ENCODE measurements around the gene BCAS1. TPM values are rescaled to one million over a fixed set of nuclear protein-coding genes. Genes with fewer than 3 reads are reported as not detected.

Gene BCAS1
- total RNA-seq, 1 donor from 2014 or later: 0.32 TPM

- no peak for TF ChIP-seq CTCF (IDR thresholded peaks at IDR 0.05; ENCODE audit: partially characterized antibody, unreplicated experiment)
Measured at GRCh38 chr20:53983401-53983800, 87.0 kb downstream of the BCAS1 start.

GRCh38 chr20:53982624-53983023 is 87.8 kb downstream of the BCAS1 start:
- TF ChIP-seq CTCF (IDR thresholded peaks at IDR 0.05; ENCODE audit: partially characterized antibody, unreplicated experiment): no peak
- Mint-ChIP-seq H3K4me3 (ENCODE audit: unreplicated experiment) (no peak overlapping the region), H3K27me3 (ENCODE audit: unreplicated experiment) (peaks cover 2% of the 10 kb centered on the region), H3K36me3 (ENCODE audit: unreplicated experiment) (peaks cover 9% of the 10 kb centered on the region), H3K9me3 (ENCODE audit: unreplicated experiment) (no peaks in the 10 kb centered on the region), H3K27ac (ENCODE audit: unreplicated experiment) (no peak overlapping the region), H3K4me1 (ENCODE audit: low read depth, unreplicated experiment) (peaks cover 1% of the 10 kb centered on the region)
- no peak for DNase-seq

More at GRCh38 chr20:53983401-53983800, 87.0 kb downstream of the BCAS1 start:
- no peak for DNase-seq
- peaks cover 2% of the 10 kb centered on the region for H3K27me3 Mint-ChIP-seq (ENCODE audit: unreplicated experiment)
- H3K27ac Mint-ChIP-seq (ENCODE audit: unreplicated experiment): no peak overlapping the region
- H3K9me3 Mint-ChIP-seq (ENCODE audit: unreplicated experiment): no peaks in the 10 kb centered on the region
- peaks cover 9% of the 10 kb centered on the region for H3K36me3 Mint-ChIP-seq (ENCODE audit: unreplicated experiment)
- peaks cover 1% of the 10 kb centered on the region for H3K4me1 Mint-ChIP-seq (ENCODE audit: low read depth, unreplicated experiment)
- H3K4me3 Mint-ChIP-seq (ENCODE audit: unreplicated experiment): no peak overlapping the region

GRCh38 chr20:53981752-53982437 is 88.5 kb downstream of the BCAS1 start:
- TF ChIP-seq CTCF (IDR thresholded peaks at IDR 0.05; ENCODE audit: partially characterized antibody, unreplicated experiment): no peak
- DNase-seq: no peak
- H3K27me3 Mint-ChIP-seq (ENCODE audit: unreplicated experiment): peaks cover 2% of the 10 kb centered on the region
- peaks cover 1% of the 10 kb centered on the region for H3K4me1 Mint-ChIP-seq (ENCODE audit: low read depth, unreplicated experiment)
- H3K4me3 Mint-ChIP-seq (ENCODE audit: unreplicated experiment): no peak overlapping the region
- peak overlapping the region; percentile 44 for H3K27ac Mint-ChIP-seq (ENCODE audit: unreplicated experiment)
- peaks cover 9% of the 10 kb centered on the region for H3K36me3 Mint-ChIP-seq (ENCODE audit: unreplicated experiment)
- no peaks in the 10 kb centered on the region for H3K9me3 Mint-ChIP-seq (ENCODE audit: unreplicated experiment)

- H3K36me3 Mint-ChIP-seq (ENCODE audit: unreplicated experiment): peaks cover 9% of the 10 kb centered on the region
- peaks cover 1% of the 10 kb centered on the region for H3K4me1 Mint-ChIP-seq (ENCODE audit: low read depth, unreplicated experiment)
- H3K27me3 Mint-ChIP-seq (ENCODE audit: unreplicated experiment): peaks cover 2% of the 10 kb centered on the region
- H3K4me3 Mint-ChIP-seq (ENCODE audit: unreplicated experiment): no peak overlapping the region
- H3K9me3 Mint-ChIP-seq (ENCODE audit: unreplicated experiment): no peaks in the 10 kb centered on the region
- TF ChIP-seq CTCF (IDR thresholded peaks at IDR 0.05; ENCODE audit: partially characterized antibody, unreplicated experiment): no peak
- DNase-seq: no peak
- peak overlapping the region; percentile 82 for H3K27ac Mint-ChIP-seq (ENCODE audit: unreplicated experiment)
Measured at GRCh38 chr20:53981130-53981529, 89.3 kb downstream of the BCAS1 start.

- no peak for TF ChIP-seq CTCF (IDR thresholded peaks at IDR 0.05; ENCODE audit: partially characterized antibody, unreplicated experiment)
- no peak overlapping the region for H3K4me3 Mint-ChIP-seq (ENCODE audit: unreplicated experiment)
- peak overlapping the region; percentile 38 for H3K27ac Mint-ChIP-seq (ENCODE audit: unreplicated experiment)
Measured at GRCh38 chr20:53980031-53980465, 90.3 kb downstream of the BCAS1 start.

More at GRCh38 chr20:53980031-53980465, 90.3 kb downstream of the BCAS1 start:
- H3K36me3 Mint-ChIP-seq (ENCODE audit: unreplicated experiment): peaks cover 9% of the 10 kb centered on the region
- peaks cover 1% of the 10 kb centered on the region for H3K4me1 Mint-ChIP-seq (ENCODE audit: low read depth, unreplicated experiment)
- peaks cover 2% of the 10 kb centered on the region for H3K27me3 Mint-ChIP-seq (ENCODE audit: unreplicated experiment)
- DNase-seq: no peak
- H3K9me3 Mint-ChIP-seq (ENCODE audit: unreplicated experiment): no peaks in the 10 kb centered on the region

All from glutamatergic neuron (in vitro differentiated cells).